HG03280 (cell line): Measurements from ENCODE around the gene OGFOD1.

Experiments used
- ATAC-seq: cut with Tn5 transposase; IDR thresholded peaks from one replicate; pipeline ENCODE4 v1.9.1; 2021; ENCODE audit warnings: mild to moderate bottlenecking, moderate library complexity; ENCODE audit not compliant: unreplicated experiment

The OGFOD1 gene

DNA sequence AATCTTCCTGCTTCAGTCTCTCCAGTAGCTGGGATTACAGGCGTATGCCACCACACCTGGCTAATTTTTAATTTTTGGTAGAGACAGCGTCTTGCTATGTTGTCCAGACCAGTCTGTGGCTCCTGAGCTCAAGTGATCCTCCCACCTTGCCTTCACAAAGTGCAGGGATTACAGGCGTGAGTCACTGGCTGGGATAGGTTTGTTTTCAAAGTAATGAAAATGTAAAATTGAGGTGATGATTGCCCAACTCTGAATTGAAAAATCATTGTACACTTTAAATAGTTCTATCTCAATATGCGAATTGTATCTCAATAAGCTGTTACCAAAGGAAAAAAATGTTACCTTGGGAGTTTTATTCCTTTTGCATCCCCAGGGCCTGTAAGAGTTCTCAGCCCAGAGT is 24.8 kb upstream of the OGFOD1 start:
- ATAC-seq, result no peak

DNA sequence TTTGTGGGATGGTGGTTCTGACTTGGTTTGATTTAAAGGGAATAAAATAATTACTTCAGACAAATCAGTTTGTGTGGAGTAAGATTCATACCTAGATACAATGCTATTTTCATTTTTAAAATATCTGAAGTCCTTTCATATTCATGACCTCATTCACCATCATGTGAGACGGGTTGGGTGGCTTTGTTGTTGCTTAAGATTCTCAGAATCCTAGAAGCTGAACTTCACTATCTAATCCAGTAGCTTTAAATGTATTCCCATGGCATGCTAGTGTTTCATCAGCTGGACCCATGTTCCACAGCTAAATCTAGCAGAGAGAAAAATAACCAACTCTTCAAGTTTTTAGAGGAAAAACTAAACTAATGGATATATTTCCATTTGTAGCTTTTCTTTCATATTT is 23.3 kb upstream of the OGFOD1 start:
- ATAC-seq, result no peak

DNA sequence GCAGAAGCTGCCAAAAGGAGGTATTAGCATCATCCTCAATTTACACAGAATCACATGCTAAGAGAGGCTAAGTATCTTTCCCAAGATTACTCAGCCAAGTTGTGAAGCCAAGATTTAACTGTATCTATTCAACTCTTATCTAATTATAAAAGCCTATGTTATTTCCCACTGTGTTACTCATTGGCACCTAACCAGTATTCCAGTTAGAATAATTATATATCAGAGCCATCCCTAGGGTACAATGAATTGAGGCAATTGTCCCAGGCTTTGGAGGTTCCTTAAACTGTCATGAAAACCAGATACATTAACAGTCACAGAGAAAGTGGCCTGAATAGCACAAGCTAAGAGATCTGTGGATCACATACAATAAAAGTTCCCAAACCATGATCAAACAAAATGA is 15.1 kb upstream of the OGFOD1 start:
- ATAC-seq, result no peak

DNA sequence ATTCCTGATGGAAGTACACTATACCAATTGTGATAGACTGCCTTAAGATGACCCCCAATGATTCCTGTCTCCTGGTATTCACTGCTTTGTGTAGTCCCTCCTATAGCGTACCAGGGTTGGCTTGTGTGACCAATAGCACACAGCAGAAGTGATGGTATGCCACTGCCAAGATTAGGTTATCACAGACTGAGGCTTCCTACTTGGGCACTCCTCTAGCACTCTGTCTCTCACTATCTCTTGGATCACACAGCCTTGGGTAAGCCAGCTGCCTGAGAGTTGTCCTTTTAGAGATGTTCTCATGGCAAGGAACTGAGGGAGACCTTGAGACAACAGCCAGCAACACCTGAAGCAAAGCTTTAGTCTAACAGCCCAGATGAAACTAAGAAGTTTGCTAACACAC is 13.3 kb upstream of the OGFOD1 start:
- ATAC-seq, result no peak

DNA sequence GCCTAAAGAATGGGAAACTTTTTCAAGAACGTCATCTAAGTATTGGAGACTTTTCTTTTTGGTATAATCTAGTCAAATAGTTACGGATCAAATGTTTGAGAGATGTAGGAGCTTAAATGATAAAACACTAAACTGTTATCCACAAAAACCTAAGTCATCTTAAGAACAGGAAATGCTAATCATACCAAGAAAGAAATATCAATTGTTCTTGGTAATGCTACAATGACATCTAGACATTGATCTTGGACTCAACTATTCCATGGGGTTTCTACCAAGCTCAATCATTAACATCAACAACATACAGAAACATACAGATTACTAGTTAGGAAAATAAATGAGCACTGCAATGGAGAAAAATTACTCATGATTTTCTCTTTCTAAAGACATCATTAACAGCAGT is 4.1 kb upstream of the OGFOD1 start:
- no peak for ATAC-seq

DNA sequence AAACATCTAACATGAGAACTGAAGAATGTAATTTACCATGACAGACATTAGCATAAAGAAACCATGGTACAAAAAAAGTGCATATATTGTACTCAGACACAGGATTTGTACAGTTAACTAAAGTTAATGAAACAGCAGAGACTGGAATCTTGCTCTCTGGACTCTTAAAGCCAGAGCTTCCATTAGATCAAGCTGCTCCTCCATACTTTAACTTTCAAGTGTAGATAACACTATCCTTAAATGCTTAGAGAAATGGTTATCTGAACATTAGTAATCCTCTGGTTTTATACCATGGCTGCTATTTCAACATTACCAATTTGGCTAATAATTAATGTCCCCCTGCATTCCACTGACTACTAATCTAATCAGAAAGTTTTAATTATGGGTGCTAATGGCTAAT is 3.3 kb upstream of the OGFOD1 start:
- no peak for ATAC-seq

DNA sequence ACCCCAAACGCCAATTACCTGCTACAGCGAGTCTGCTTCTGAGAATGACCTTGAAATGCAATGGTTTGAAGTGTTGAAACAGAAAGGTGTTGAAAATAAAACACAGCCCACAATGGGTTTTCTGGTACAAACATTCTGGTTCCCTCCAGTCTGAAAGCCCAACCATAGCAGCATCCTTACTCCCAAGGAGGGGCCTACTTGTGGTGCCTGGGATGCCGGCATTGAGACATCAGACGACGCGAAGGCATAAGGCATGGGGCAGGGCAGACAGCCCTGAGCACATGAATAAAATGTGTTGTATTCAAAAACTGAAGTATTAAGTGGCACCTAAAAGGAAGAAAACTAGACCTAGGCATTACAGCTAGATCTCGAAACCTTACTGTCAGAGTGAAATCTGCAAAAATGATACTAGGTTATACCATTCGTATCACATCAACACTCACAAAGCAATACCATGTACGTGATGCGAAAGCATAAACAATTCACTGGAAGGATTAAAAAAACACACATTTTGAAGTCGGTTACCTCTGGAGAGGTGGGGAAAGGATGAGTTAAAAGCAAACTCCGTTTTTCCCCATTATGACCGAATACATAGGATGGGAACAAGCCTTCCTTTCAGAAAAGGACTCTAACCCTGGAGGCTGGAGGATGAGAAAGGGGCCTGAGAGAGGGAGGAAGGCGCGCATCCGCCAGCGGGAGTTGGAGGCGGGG is 924 bp upstream of the OGFOD1 start:
- ATAC-seq, result no peak

DNA sequence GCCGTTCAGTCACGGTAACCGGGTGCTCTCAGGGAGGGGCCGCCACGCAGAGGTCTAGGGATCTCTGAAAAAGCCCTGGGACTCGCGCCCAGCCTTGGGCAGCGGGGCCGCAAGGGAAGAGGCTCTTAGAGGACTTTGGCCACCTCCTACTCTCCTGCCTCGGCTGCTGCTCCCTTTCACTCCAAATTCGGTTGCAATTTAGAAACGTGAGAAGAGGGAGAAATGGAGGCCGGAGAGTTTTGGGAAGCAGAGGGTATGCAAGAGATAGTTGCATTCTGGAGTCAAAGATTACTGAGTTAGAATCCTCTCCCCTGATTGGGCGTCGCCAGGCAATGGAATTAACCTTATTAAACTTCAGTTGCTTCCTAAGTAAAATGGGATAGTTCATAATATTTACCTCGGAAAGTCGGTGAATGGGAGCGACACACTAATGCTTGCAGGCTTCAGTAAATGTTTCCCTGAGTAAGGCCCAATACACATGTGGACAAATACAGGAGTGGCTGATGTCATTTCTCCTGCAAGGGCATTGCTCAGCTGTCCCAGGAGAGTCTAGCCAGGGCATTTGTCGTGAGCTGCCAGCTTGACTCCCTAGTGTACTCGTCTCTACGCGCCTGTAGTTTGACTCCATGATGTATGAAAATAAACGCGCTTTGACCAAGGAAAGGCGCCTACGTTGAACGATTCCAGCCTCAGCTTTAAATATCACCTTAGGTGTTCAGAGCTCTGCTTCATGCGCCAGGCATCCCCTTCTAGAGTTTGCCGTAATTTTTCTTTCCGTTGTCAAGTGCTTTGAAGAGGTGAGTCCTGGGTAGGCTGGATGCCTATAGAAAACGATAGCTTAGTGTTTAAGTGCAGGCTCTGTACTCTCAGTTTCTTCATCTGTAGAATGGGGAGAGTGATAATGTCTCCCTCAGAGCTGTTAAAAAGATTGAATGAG is 667 bp downstream of the OGFOD1 start:
- peak; percentile 36 for ATAC-seq

DNA sequence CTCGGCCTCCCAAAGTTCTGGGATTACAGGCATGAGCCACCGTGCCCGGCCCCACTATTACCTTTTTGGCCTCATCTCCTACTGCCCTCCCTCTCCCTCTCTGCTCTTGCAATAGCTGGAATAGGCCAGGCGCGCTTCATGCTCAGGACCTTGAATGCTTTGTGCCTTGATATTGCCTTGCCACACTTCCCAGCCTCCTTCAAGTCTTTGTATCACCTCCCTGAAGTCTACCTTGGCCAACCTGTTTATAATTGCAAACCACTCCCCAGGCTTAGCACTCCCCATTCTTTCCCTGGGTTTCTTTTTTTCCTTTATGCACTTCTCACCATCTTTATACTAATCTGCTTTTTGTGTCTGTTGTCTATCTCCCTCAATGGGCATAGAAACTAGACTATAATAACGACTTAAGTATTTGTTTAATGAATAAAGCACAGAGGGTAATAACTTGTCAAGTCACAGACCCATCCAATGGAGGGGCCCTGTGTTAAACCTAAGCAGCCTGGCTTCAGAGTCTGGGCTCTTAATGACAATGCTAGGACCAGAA is 6.6 kb downstream of the OGFOD1 start:
- no peak for ATAC-seq

DNA sequence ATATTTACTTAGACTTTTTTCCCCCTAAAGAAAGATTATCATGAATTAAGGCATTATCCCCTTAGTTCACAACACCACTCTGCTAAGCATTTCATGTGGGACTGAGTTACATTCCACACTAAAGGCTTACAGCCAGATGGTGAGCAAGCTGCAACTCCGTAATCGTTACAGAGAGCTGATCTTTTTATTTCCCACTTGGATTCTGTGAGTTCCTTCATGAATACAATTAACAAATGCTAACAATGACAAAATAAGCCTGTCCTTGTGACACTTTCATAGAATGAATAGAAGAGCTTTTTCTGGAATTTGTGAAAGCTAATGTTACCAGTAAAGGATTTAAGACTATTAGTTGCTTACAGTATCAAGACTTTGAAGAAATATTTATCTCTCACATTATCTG is 8.7 kb downstream of the OGFOD1 start:
- no peak for ATAC-seq

DNA sequence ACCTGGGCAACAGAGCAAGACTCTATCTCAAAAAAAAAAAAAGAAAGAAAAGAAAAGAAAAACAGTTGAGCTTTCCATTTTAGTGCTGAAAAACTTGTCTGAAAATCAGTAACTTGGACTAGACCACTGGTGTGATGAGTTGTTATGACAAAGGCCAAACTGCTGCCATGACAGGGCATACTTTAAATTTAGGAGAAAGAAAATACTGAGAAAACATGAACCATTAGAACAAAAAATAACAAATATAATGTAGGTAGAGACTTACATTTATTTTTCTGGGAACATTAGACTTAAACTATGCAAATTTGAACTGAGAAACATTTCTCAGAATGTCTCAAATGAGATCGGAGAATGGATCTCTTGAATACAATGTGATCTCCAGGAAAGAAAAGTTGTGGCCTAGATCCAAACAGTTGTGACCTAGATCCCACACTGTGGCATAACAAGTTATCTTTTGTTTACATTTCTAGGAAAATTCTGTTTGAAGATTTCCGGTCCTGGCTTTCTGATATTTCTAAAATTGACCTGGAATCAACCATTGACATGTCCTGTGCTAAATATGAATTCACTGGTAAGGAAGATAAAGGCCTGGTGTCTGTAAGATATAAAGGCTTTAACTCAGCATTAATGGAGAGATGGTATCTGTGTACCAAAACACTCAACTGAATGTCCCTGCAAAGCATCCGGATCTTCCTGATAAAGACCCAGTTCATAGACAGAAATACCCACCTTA is 10.9 kb downstream of the OGFOD1 start:
- no peak for ATAC-seq

DNA sequence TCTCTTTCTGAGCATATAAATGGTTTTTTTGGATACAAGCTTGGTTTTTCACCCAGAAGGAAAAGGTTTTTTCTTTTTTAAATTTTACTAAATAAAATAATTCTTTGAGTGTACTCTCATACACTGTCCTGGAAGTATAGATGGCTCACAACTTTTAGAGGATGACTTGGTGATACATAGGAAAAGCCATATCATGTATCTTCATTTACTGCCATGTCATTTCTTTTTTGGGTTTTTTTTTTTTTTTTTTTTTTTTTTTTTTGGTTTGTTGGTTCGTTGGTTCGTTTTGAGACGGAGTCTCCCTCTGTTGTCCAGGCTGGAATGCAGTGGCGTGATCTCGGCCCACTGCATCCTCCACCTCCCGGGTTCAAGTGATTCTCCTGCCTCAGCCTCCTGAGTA is 11.8 kb downstream of the OGFOD1 start:
- ATAC-seq, result no peak

DNA sequence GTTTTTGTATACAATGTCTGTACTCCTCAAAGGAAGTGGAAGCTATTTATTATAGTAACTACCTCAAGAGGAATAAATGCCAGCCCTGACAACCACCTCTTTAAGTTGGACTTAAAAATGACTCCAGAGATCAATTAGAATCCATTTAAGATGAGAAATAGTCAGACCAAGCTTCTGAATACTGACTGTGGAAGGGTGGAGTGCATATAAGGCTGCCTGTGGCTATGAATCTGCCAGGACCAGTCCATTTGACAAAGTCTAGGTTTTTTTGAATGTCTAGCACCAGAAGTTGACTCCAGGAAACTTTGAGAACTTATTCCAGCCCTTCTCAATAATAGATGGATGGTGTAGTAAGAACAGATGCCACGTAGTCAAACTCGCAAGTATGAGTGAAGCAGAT is 15.0 kb downstream of the OGFOD1 start:
- ATAC-seq, result no peak

DNA sequence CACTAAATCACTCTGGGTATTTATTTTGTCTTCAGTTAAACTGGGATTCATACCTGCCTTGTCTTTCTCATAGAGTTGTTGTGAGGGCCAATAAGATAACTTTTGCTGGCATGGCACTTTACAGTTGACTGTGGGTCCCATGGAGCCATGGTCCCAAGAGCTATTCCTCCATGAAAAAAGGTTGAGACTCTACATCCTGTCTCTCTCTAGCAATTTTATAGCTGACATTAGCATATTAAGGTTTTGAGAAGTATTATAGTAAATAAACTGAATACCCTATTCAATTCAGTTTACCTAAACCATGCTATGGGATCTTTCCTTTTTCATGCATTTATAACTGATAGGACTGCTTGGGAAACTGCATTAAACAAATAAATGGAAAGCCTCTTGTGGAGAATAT is 17.4 kb downstream of the OGFOD1 start:
- ATAC-seq, result no peak

DNA sequence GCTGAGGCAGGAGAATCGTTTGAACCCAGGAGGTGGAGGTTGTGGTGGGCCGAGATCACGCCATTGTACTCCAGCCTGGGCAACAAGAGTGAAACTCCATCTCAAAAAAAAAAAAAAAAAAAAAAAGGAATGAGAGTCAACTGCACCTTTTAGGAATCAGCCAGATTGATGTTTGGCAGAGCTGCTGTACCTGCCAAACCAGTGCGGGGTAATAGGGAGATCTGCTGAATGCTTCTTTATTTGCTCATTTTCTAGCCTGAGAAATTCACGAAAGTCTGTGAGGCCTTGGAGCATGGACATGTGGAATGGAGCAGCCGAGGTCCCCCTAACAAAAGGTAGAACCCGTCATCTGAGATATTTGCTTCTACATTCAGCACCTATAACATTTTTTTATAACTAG is 18.4 kb downstream of the OGFOD1 start:
- ATAC-seq, result no peak

DNA sequence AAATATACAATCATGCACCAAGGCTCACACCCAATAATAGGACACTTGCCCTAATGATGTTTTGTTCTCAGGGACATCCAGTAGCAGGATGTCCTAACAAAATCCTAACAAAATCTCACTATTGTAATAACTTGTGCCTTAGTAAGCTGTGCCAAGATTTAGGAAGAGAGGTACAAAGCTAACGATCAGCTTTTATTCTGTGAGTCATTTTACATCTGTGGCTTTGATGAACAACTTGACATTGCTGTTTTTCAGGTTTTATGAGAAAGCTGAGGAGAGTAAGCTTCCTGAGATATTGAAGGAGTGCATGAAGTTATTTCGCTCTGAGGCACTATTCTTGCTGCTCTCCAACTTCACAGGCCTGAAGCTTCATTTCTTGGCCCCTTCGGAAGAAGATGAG is 18.9 kb downstream of the OGFOD1 start:
- no peak for ATAC-seq

DNA sequence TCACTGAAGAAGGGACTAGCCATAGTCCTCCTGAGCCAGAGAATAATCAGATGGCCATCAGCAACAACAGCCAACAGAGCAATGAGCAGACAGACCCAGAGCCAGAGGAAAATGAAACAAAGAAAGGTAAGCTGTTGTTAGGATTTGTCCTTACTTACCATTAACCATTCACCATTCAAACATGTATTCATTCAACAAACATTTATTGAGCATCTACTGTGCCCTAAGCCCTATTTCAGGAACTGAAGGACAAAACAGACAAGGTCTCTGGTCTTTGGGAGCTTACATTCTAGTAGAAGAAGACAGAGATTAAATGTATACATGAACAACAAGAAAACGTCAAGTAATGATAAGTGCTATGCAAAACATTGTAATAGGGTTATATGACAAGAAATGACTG is 19.3 kb downstream of the OGFOD1 start:
- ATAC-seq, result no peak

DNA sequence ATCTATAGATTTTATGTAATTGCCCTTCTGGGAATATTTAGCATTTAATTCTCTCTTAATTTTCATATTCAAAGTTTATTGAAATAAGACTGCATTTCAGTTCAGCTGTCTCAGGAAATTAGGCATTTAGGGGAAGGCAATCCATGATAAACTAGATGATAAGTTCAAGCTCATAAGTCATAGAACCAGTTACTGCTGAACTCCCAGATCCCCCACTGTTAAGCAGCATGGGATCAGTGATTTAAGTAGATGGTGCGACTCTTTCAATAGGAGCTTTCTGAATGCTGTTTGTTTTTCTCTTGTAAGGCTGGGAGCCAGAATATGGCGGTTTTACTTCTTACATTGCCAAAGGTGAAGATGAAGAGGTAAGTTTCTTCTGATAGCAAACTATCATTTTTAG is 23.8 kb downstream of the OGFOD1 start:
- no peak for ATAC-seq

DNA sequence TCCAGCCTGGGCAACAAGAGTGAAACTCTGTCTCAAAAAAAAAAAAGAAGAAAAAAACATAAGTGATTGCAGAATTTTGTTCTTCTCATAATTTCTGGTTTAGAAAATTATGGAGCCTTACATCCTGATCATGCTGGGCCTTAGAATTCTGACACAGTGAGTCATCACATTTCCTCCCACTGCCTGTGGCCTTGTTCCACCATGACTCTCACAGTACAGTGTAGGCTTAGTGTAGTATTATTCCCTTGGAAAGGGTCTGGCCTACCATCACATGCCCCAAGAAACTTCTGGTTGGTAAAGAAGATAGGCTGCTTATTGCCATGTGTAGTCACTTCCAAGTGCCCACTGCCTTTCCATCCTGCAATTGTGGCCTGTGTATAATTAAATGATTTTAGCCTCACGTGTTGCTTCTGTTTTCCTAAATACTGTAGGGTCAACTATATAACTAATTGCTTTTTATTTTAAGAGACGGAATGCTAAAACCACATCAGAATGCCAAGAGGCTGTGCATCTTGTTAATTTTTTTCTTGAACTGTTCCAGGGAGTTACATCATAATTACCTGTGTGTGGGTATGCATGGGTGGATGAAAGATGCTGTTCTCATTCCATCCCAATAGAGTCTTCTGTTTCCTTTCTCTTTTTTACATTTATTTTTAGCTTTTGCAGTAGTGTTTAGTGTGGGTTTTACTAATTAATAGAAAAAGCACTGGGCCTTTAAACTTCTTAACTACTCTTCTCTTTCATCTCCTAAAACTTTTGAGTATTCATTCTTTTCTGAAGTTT is 25.9 kb downstream of the OGFOD1 start:
- no peak for ATAC-seq

DNA sequence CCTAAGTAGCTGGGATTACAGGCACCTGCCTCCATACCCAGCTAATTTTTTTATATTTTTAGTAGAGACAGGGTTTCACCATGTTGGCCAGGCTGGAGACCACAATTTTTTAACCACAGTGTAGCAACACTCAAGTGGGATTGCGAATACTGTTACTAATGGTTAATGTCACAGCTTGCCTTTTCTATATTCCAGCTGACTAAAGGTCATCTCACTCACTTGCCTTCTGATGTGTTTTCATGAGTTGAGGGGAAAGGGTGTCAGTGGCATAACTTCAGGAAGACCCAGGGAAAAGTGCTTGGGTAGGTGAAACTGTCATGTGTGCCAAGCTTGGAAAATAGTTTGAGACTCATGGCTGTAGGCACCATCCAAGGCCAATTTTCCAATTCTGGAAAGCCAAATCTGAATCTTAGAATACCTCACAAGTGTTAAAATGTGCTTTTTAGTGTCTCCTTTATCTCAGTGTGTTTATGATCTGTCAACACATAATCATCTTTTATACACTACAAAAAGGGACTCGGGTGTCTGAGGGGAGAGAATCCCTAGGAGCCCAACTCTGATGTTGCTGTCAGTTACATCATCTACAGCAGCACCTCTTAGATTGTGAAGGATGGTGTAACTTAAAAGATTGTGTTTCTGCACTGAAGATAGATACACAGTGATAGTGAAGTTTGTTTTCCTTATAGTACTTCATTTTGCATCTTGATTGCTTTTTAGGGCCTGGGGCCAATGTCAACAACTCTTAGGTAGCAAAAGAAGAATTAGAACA is 27.1 kb downstream of the OGFOD1 start:
- no peak for ATAC-seq
